Ectodermal cell (in vitro differentiated cells): ENCODE measurements around the gene ABCB11.

ENCODE experiments used
- H3K27ac ChIP-seq: 2 replicates; pipeline ENCODE4 v1.7.0; 2013; ENCODE audit warnings: mild to moderate bottlenecking, low read depth, low read length; ENCODE audit not compliant: insufficient read depth, poor library complexity, severe bottlenecking
- H3K27me3 ChIP-seq: 2 replicates; pipeline ENCODE4 v1.7.0; 2013; ENCODE audit warnings: mild to moderate bottlenecking, low read length; ENCODE audit not compliant: insufficient read depth, control insufficient read depth, poor library complexity, severe bottlenecking
- H3K36me3 ChIP-seq: one replicate; pipeline ENCODE4 v1.7.0; 2013; ENCODE audit warnings: low read length; ENCODE audit not compliant: control insufficient read depth, insufficient read depth
- H3K4me1 ChIP-seq: one replicate; pipeline ENCODE4 v1.7.0; 2013; ENCODE audit warnings: low read length; ENCODE audit not compliant: control insufficient read depth, insufficient read depth
- H3K4me3 ChIP-seq: 2 replicates; pipeline ENCODE4 v1.7.0; 2013; ENCODE audit warnings: low read depth, low read length, control low read depth; ENCODE audit not compliant: insufficient read depth
- H3K9me3 ChIP-seq: 2 replicates; pipeline ENCODE4 v1.7.0; 2013; ENCODE audit warnings: mild to moderate bottlenecking, low read length, moderate library complexity; ENCODE audit not compliant: control insufficient read depth
- WGBS, 2 experiments: methylation state at CpG; one replicate each; pipeline ENCODE4 v1.1.7; 2013; ENCODE audit warnings: missing lambda C conversion rate in 2 of 2; 5-methylcytosine and 5-hydroxymethylcytosine counted together

ABCB11 gene

DNA sequence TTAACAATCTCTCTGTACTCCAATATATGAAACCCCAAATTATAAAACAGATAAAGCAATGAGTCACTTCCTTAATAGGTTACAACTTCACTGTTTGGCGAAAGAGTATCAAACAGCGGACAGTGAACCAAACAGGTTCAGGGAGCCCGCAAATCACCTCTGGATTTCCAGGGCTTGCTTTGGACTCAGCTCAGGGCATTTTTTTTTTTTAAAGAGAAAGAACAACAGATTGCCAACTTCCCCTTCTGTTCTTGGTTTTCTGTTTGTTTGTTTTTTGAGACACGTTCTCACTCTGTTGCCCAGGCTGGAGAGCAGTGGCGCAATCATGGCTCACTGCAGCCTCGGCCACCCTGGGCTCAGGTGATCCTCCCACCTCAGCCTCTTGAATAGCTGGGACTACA lies 52.7 kb downstream of the ABCB11 start:
- no peaks in the 10 kb centered on the region for H3K36me3 ChIP-seq
- WGBS, 2 experiments, result 95 to 96% methylated on average over 6 of the region's 6 CpGs

DNA sequence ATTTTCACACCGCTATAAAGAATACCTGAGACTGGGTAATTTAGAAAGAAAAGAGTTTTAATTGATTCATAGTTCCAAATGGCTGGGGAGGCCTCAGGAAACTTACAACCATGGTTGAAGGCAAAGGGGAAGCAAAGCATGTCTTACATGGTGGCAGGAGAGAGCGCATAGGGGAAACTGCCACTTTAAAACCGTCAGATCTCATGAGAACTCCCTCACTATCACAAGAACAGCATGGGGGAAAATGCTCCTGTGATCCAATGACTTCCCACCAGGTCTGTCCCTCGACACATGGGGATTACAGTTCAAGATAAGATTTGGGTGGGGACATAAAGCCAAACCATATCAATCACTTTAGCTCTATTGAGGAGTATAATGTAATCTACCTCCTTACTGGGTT lies 53.5 kb downstream of the ABCB11 start:
- H3K4me3 ChIP-seq, result no peak overlapping the region
- 90 to 96% methylated on average over 3 of the region's 4 CpGs for WGBS, 2 experiments
- no peaks in the 10 kb centered on the region for H3K27me3 ChIP-seq
- no peaks in the 10 kb centered on the region for H3K9me3 ChIP-seq
- no peaks in the 10 kb centered on the region for H3K4me1 ChIP-seq
- no peak overlapping the region for H3K27ac ChIP-seq
- no peaks in the 10 kb centered on the region for H3K36me3 ChIP-seq

More for the DNA sequence above, 52.7 kb downstream of the ABCB11 start:
- H3K9me3 ChIP-seq, result no peaks in the 10 kb centered on the region
- H3K4me3 ChIP-seq, result no peak overlapping the region
- no peaks in the 10 kb centered on the region for H3K4me1 ChIP-seq
- no peak overlapping the region for H3K27ac ChIP-seq
- H3K27me3 ChIP-seq, result no peaks in the 10 kb centered on the region

DNA sequence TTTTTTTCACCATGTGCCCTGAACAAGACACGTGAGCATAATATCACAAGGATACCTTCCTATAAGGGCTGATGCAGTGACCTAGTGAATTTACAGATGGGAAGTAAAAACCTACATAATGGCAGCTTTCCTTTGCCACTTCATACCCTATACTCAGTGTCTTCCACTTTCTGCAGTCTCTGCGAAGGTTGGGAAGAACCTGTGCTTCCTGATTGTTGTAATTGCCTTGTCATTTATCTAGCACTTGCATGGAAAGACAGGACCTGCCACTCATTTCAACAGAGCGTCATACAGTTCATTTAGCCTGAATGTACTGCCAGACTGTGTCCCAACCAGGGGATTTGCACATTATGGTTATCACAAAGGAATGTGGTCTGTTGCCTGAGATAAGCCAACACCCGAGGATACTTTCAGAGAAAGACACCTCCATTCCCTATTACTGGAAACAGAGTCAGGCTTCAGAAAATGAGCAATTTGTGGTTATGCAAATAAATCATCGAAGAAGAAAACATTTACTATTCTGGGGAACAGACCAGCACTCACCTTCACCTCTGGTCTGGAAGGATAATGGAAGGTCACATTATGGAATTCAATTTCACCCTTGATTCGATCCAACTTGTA lies 55.0 kb downstream of the ABCB11 start:
- H3K36me3 ChIP-seq, result no peaks in the 10 kb centered on the region
- H3K27me3 ChIP-seq, result no peaks in the 10 kb centered on the region
- no peak overlapping the region for H3K4me3 ChIP-seq
- H3K9me3 ChIP-seq, result no peaks in the 10 kb centered on the region
- WGBS, 2 experiments, result 89 to 92% methylated on average over 5 to 6 of the region's 6 CpGs
- peak overlapping the region; percentile 26 for H3K27ac ChIP-seq
- no peaks in the 10 kb centered on the region for H3K4me1 ChIP-seq

DNA sequence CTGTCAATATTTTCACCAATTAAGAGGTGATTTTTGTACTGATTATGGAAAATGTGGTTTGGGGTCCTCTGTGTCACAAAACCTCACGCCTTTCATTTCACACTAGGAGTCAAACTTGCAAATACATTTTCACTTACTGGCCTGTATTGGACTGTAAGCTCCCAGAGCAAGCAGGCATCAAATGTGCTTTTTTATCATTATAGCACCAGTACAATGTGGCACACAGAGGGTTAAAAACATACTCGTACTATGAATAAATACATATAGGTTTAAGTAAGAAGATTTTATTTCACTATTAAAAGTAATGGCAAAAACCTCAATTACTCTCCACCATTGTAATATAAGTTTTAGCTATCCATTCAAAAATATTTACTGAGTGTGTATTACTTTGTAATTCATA lies 56.7 kb downstream of the ABCB11 start:
- H3K4me1 ChIP-seq, result peaks cover 3% of the 10 kb centered on the region
- H3K9me3 ChIP-seq, result no peaks in the 10 kb centered on the region
- 78 to 90% methylated on average over 1 of the region's 2 CpGs for WGBS, 2 experiments
- H3K27me3 ChIP-seq, result no peaks in the 10 kb centered on the region
- no peaks in the 10 kb centered on the region for H3K36me3 ChIP-seq
- no peak overlapping the region for H3K4me3 ChIP-seq
- H3K27ac ChIP-seq, result no peak overlapping the region

DNA sequence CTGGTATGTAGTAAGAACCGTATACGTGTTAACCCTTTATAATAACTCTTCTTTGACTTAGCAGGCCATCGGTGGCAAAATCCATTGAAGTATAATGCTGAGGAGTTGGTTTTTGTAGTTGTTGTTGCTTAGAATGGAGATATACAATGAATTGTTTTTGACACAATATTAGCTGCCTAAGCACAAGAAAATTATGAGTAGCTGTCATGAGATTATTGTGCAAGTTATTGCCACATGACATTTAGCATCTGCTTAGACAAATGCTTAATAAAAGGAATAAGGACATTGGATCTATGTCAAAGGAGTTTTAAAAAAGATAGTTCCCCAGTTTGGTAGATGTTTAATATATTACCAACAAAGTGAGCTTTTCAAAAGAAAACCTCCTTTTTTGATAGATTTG lies 59.9 kb downstream of the ABCB11 start:
- no peak overlapping the region for H3K27ac ChIP-seq
- WGBS, 2 experiments, result 82 to 85% methylated on average over 3 of the region's 3 CpGs
- H3K36me3 ChIP-seq, result no peaks in the 10 kb centered on the region
- peaks cover 3% of the 10 kb centered on the region for H3K4me1 ChIP-seq
- no peaks in the 10 kb centered on the region for H3K27me3 ChIP-seq
- no peaks in the 10 kb centered on the region for H3K9me3 ChIP-seq
- no peak overlapping the region for H3K4me3 ChIP-seq

DNA sequence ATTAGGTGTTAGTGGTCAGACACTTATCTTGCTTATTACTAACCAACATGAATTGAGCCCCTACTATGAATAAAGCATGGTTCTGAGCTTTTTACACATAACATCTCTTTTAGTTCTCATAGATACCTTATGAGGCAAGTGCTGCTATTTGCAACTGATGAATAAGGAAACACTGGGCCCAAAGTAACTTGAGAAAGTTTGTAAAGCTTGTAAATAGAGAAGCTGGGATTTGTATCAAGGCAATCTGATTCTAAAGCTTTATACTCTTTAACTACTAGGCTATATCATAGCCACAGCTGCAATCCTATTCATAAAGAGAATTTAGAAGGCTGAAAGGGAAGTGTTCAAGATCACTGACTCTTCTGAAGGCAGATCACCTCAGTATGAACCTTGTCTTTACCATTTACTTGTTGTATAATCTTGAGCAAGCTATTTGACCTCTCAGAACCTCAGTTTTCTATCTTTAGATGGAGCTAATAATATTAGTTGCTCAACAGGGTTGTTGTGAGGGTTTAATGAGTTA lies 60.4 kb downstream of the ABCB11 start:
- Histone ChIP-seq H3K4me1 (peaks cover 3% of the 10 kb centered on the region), H3K9me3 (no peaks in the 10 kb centered on the region), H3K27me3 (no peaks in the 10 kb centered on the region), H3K27ac (no peak overlapping the region), H3K4me3 (no peak overlapping the region), H3K36me3 (no peaks in the 10 kb centered on the region)

DNA sequence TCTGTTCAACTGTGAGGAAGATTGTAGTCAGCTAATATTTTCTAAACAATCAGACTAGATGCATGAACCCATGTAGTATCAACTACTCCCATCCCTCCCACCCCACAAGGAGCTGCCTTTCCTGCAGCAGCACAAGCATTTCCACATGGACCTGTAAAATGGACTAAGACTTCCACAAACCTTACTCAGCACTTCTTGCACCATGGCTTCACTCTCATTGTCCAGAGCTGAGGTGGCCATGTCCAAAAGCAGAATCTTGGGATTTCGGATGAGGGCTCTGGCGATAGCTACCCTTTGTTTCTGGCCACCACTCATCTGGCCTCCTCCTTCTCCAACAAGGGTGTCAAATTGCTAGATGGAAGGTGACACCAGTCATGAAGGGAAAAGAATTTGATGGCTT lies 61.3 kb downstream of the ABCB11 start:
- no peaks in the 10 kb centered on the region for H3K9me3 ChIP-seq
- no peaks in the 10 kb centered on the region for H3K36me3 ChIP-seq
- H3K27ac ChIP-seq, result no peak overlapping the region
- WGBS, 2 experiments, result 90 to 92% methylated on average over 2 of the region's 2 CpGs
- no peak overlapping the region for H3K4me3 ChIP-seq
- no peaks in the 10 kb centered on the region for H3K27me3 ChIP-seq
- H3K4me1 ChIP-seq, result peaks cover 3% of the 10 kb centered on the region

DNA sequence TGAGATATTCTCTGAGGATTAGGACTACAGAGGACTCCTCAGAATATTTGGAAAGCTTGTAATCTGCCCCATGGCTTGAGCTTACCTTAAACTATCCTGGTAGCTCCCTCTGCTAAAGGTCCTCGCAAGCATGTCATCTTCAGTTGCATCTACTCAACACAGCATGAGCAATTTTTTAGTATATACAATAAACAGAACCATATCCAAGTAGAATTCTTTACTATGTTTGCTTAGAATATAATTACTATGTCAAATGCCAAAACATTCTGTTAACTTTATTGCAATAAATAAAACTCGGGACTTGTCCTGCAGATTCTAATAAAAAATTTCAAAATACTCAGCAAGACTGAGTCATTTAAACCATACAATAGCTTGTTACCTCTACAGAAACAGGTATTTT lies 62.8 kb downstream of the ABCB11 start:
- no peak overlapping the region for H3K27ac ChIP-seq
- no peaks in the 10 kb centered on the region for H3K36me3 ChIP-seq
- no peak overlapping the region for H3K4me3 ChIP-seq
- H3K27me3 ChIP-seq, result no peaks in the 10 kb centered on the region
- H3K4me1 ChIP-seq, result peaks cover 3% of the 10 kb centered on the region
- WGBS, 2 experiments, result 92% methylated on average over 2 of the region's 2 CpGs
- no peaks in the 10 kb centered on the region for H3K9me3 ChIP-seq

DNA sequence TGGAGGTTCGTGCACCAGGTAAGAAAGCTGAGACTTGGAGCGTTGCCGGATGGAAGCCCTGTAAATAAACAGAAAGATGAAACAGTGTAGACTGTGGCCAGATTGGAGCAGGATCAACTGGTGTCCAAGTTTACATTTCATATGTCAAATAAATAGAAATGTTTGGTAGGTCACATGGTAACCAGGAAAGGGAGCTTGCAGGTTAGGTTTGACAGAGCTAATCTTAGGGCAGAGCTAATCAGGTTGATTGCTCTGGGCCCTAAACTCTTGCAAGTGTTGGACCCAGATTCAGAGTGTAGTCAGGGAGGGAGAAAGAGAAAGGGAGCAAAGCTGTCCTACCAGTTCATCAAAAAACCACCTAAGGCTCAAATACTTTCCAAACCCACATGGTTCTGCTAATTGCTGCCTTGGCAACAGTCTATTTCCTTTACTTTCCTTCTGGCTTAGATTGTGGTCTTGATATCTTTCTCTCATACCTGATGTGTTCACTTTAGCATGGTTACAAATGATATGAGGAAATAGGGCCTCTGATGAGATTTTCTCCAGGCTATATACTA lies 66.8 kb downstream of the ABCB11 start:
- no peak overlapping the region for H3K4me3 ChIP-seq
- 93% methylated on average over 3 of the region's 3 CpGs for whole genome bisulfite sequencing, 2 experiments
- H3K36me3 ChIP-seq, result no peaks in the 10 kb centered on the region
- no peaks in the 10 kb centered on the region for H3K9me3 ChIP-seq
- H3K27ac ChIP-seq, result no peak overlapping the region
- no peaks in the 10 kb centered on the region for H3K27me3 ChIP-seq
- H3K4me1 ChIP-seq, result no peaks in the 10 kb centered on the region

DNA sequence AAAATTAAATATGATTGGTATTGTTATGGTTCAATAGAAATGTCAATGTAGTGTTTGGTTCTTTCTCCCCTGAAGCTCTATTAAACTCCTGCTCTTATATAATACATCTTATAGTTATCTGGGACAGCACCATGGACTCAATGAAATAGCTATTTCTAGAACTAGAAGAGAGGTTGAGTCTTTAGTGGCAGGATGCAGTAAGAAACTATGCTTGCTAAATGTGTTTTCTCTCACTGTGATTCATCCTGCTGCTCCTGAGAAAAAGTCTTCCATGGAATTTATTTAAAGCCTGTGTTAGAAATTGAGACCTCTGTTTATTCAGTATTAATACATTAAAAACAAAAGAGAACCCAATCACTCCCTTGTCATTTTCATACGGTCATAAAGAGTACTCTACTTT lies 68.5 kb downstream of the ABCB11 start:
- Histone ChIP-seq H3K4me1 (no peaks in the 10 kb centered on the region), H3K36me3 (no peaks in the 10 kb centered on the region), H3K9me3 (no peaks in the 10 kb centered on the region), H3K27ac (no peak overlapping the region), H3K27me3 (no peaks in the 10 kb centered on the region), H3K4me3 (no peak overlapping the region)
- WGBS, 2 experiments, result 88% methylated on average over 1 of the region's 1 CpG; no CpG with 5 or more reads in 1 of the 2 experiments
